NT2/D1 (cell line): ENCODE data around the gene DCDC2C.

Source experiments
- SUZ12 ChIP-seq: IDR thresholded peaks from 2 replicates; pipeline ENCODE4 v1.6.1; 2011; ENCODE audit not compliant: insufficient read length, insufficient read depth; ENCODE audit errors: extremely low read depth
- YY1 ChIP-seq: IDR thresholded peaks from 2 replicates; pipeline ENCODE4 v1.6.1; 2011; ENCODE audit not compliant: insufficient read length, insufficient read depth
- ZNF274 ChIP-seq: IDR thresholded peaks from 2 replicates; pipeline ENCODE4 v1.6.1; 2011; ENCODE audit warnings: mild to moderate bottlenecking, low read depth, low read length

GRCh38 chr2:3705782-3706181 lies 2.4 kb downstream of the DCDC2C start:
- no peak for TF ChIP-seq ZNF274
- no peak for TF ChIP-seq YY1
- no peak for TF ChIP-seq SUZ12
